ENCODE data around the gene PILRA.
A peak's percentile ranks its signal among the peaks of the same experiment; 100 is the strongest.

PILRA gene

GRCh38 chr7:100427762-100428198, 54.5 kb downstream of the PILRA start:
- H3K4me3 ChIP-seq (replicated peaks; ENCODE audit: insufficient read depth, low read length) = no peak overlapping the region
- peak overlapping the region; percentile 98 for H3K27ac ChIP-seq (replicated peaks)
- H3K27me3 ChIP-seq (ENCODE audit: insufficient read depth, poor library complexity, severe bottlenecking) = no peaks in the 10 kb centered on the region
- DNase-seq (ENCODE audit: low read depth in 1 of 2, low spot score in 1 of 2) = no peak
- no peak for TF ChIP-seq GABPA (IDR thresholded peaks at IDR 0.05; ENCODE audit: low read depth)

GRCh38 chr7:100428199-100428966, 55.1 kb downstream of the PILRA start, which contains the start of gene ZCWPW1:
TSS of gene ZCWPW1 (minus strand) at chr7:100428703. CDS start at chr7:100420649, 8,054 bp downstream.
- TF ChIP-seq REST (IDR thresholded peaks at IDR 0.05; ENCODE audit: insufficient replicate concordance, low read depth) = no peak
- TF ChIP-seq GABPA (IDR thresholded peaks at IDR 0.05; ENCODE audit: low read depth) = no peak
- TF ChIP-seq POLR2AphosphoS5 (IDR thresholded peaks at IDR 0.05; ENCODE audit: low read depth) = peak; percentile 99
- H3K27ac ChIP-seq (replicated peaks) = peak within 1 kb of the TSS; percentile 98
- peak; percentile 98 for DNase-seq (ENCODE audit: low read depth in 1 of 2, low spot score in 1 of 2)
- H3K27me3 ChIP-seq (ENCODE audit: insufficient read depth, poor library complexity, severe bottlenecking) = no peaks in the 10 kb centered on the region
- peak within 1 kb of the TSS; percentile 69 for H3K4me3 ChIP-seq (replicated peaks; ENCODE audit: insufficient read depth, low read length)

- Histone ChIP-seq H3K27me3 (ENCODE audit: insufficient read depth, poor library complexity, severe bottlenecking) (no peaks in the 10 kb centered on the region), H3K27ac (replicated peaks) (peak overlapping the region; percentile 98), H3K4me3 (replicated peaks; ENCODE audit: insufficient read depth, low read length) (peak overlapping the region; percentile 69)
- DNase-seq (ENCODE audit: low read depth in 1 of 2, low spot score in 1 of 2) = peak; percentile 99 to 100
- TF ChIP-seq GABPA (IDR thresholded peaks at IDR 0.05; ENCODE audit: low read depth) (0 out of 2 replicates have a peak, but pooled peaks have one; percentile 20), SPI1 (IDR thresholded peaks at IDR 0.05; ENCODE audit: borderline replicate concordance, low read depth) (0 out of 2 replicates have a peak, but pooled peaks have one; percentile 1), CTCF (IDR thresholded peaks at IDR 0.05; ENCODE audit: insufficient read depth, low read length) (no peak), POLR2AphosphoS5 (IDR thresholded peaks at IDR 0.05; ENCODE audit: low read depth) (peak; percentile 81; the same call in 1 of the 2 replicates), REST (IDR thresholded peaks at IDR 0.05; ENCODE audit: insufficient replicate concordance, low read depth) (peak; percentile 18)
These were observed 55.8 kb downstream of the PILRA start for GRCh38 chr7:100428967-100429636.

- TF ChIP-seq CTCF (IDR thresholded peaks at IDR 0.05; ENCODE audit: insufficient read depth, low read length) (no peak), SPI1 (IDR thresholded peaks at IDR 0.05; ENCODE audit: borderline replicate concordance, low read depth) (no peak), POLR2AphosphoS5 (IDR thresholded peaks at IDR 0.05; ENCODE audit: low read depth) (peak; percentile 53; the same call in 1 of the 2 replicates)
- H3K27me3 ChIP-seq (ENCODE audit: insufficient read depth, poor library complexity, severe bottlenecking) = no peaks in the 10 kb centered on the region
- peak within 1 kb of the TSS; percentile 69 for H3K4me3 ChIP-seq (replicated peaks; ENCODE audit: insufficient read depth, low read length)
- peak; percentile 87 to 91 for DNase-seq (ENCODE audit: low read depth in 1 of 2, low spot score in 1 of 2)
- peak within 1 kb of the TSS; percentile 98 for H3K27ac ChIP-seq (replicated peaks)
These were observed 56.6 kb downstream of the PILRA start, which contains the start of gene MEPCE for GRCh38 chr7:100429637-100430492. TSS of gene MEPCE (plus strand) at chr7:100429831. CDS start at chr7:100430019, 188 bp downstream.
